Kidney epithelial cell (primary cell): ENCODE data around the gene SCG5. TPM values are rescaled to one million over a fixed set of nuclear protein-coding genes. Genes with fewer than 3 reads are reported as not detected.

Source experiments
- DNase-seq: peaks from one replicate; pipeline ENCODE4 v3.0.0-alpha.2; 2010; ENCODE audit warnings: low read depth
- H3K27me3 ChIP-seq: 2 replicates; pipeline ENCODE4 v1.6.0; 2011; ENCODE audit warnings: low read length; ENCODE audit not compliant: control insufficient read depth, insufficient read depth
- H3K36me3 ChIP-seq: 2 replicates; pipeline ENCODE4 v1.5.1; 2011; ENCODE audit warnings: low read length; ENCODE audit not compliant: control insufficient read depth, insufficient read depth
- H3K4me3 ChIP-seq: 2 replicates; pipeline ENCODE4 v1.5.1; 2011; ENCODE audit warnings: low read depth, mild to moderate bottlenecking, control low read depth, low read length
- total RNA-seq: library from RNA; depleted of rRNA; stranded (reverse); fragments of >200 nt; gene quantifications from 2 replicates; pipeline ENCODE4 v1.2.3, GENCODE V29; 2015
- TF ChIP-seq, protein P1 (sequence below): IDR thresholded peaks from 2 replicates; pipeline ENCODE4 v1.5.1; 2011; ENCODE audit warnings: mild to moderate bottlenecking, moderate library complexity, low read length, control low read depth, inconsistent platforms; ENCODE audit not compliant: insufficient read depth, poor library complexity, severe bottlenecking

Gene SCG5
- total RNA-seq, 1 donor from 2014 or later = 42.5 TPM

DNA sequence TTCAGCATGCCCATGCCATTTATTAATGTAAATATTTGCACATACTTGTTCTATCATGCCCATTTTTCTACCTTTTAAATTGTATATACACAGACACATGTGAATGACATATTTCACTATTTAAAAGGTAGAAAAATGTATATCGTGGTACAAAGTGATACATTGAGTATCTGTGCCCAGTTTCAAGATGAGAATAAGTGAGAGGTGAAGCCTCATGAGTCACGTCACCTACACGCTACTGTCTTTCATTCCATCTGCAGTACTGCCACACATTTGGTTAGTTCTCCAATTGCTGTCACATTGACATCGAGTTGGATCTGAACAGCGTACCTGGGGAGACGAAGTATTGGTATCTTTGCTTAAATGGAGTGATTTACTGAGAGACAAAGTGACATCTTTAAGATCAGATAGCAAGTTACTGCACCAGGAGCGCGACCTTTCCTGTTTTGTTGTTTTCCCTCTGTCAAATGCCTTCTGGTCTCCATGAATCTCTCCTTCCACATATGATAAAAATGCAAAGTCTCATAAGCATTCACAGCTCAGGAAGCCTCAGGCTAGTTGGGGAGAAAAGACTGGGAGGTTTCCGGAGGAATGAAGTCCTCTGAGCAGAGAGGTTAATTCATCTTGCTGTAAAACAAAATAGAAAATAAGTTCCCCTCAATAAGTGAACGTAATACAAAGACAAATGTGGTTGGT is 88.3 kb downstream of the SCG5 start:
- TF ChIP-seq, protein P1, sequence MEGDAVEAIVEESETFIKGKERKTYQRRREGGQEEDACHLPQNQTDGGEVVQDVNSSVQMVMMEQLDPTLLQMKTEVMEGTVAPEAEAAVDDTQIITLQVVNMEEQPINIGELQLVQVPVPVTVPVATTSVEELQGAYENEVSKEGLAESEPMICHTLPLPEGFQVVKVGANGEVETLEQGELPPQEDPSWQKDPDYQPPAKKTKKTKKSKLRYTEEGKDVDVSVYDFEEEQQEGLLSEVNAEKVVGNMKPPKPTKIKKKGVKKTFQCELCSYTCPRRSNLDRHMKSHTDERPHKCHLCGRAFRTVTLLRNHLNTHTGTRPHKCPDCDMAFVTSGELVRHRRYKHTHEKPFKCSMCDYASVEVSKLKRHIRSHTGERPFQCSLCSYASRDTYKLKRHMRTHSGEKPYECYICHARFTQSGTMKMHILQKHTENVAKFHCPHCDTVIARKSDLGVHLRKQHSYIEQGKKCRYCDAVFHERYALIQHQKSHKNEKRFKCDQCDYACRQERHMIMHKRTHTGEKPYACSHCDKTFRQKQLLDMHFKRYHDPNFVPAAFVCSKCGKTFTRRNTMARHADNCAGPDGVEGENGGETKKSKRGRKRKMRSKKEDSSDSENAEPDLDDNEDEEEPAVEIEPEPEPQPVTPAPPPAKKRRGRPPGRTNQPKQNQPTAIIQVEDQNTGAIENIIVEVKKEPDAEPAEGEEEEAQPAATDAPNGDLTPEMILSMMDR = no peak
- no peak for DNase-seq
- no peaks in the 10 kb centered on the region for H3K36me3 ChIP-seq
- no peak overlapping the region for H3K4me3 ChIP-seq
- H3K27me3 ChIP-seq = no peaks in the 10 kb centered on the region

DNA sequence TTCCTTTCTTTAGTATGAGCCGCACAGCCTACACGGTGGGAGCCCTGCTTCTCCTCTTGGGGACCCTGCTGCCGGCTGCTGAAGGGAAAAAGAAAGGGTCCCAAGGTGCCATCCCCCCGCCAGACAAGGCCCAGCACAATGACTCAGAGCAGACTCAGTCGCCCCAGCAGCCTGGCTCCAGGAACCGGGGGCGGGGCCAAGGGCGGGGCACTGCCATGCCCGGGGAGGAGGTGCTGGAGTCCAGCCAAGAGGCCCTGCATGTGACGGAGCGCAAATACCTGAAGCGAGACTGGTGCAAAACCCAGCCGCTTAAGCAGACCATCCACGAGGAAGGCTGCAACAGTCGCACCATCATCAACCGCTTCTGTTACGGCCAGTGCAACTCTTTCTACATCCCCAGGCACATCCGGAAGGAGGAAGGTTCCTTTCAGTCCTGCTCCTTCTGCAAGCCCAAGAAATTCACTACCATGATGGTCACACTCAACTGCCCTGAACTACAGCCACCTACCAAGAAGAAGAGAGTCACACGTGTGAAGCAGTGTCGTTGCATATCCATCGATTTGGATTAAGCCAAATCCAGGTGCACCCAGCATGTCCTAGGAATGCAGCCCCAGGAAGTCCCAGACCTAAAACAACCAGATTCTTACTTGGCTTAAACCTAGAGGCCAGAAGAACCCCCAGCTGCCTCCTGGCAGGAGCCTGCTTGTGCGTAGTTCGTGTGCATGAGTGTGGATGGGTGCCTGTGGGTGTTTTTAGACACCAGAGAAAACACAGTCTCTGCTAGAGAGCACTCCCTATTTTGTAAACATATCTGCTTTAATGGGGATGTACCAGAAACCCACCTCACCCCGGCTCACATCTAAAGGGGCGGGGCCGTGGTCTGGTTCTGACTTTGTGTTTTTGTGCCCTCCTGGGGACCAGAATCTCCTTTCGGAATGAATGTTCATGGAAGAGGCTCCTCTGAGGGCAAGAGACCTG is 89.5 kb downstream of the SCG5 start:
- TF ChIP-seq, protein P1 = no peak
- peak; percentile 61 for DNase-seq
- Histone ChIP-seq H3K4me3 (no peak overlapping the region), H3K36me3 (no peaks in the 10 kb centered on the region), H3K27me3 (no peaks in the 10 kb centered on the region)

DNA sequence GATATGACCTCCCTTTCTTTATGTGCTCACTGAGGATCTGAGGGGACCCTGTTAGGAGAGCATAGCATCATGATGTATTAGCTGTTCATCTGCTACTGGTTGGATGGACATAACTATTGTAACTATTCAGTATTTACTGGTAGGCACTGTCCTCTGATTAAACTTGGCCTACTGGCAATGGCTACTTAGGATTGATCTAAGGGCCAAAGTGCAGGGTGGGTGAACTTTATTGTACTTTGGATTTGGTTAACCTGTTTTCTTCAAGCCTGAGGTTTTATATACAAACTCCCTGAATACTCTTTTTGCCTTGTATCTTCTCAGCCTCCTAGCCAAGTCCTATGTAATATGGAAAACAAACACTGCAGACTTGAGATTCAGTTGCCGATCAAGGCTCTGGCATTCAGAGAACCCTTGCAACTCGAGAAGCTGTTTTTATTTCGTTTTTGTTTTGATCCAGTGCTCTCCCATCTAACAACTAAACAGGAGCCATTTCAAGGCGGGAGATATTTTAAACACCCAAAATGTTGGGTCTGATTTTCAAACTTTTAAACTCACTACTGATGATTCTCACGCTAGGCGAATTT is 91.2 kb downstream of the SCG5 start:
- H3K36me3 ChIP-seq = no peaks in the 10 kb centered on the region
- H3K4me3 ChIP-seq = no peak overlapping the region
- H3K27me3 ChIP-seq = no peaks in the 10 kb centered on the region
- TF ChIP-seq, protein P1 = no peak
- DNase-seq = no peak

DNA sequence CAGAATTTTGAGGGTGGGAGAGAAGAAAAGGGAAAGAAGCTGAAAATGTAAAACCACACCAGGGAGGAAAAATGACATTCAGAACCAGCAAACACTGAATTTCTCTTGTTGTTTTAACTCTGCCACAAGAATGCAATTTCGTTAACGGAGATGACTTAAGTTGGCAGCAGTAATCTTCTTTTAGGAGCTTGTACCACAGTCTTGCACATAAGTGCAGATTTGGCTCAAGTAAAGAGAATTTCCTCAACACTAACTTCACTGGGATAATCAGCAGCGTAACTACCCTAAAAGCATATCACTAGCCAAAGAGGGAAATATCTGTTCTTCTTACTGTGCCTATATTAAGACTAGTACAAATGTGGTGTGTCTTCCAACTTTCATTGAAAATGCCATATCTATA is 91.8 kb downstream of the SCG5 start:
- H3K27me3 ChIP-seq = no peaks in the 10 kb centered on the region
- TF ChIP-seq, protein P1 = no peak
- no peak overlapping the region for H3K4me3 ChIP-seq
- no peak for DNase-seq
- H3K36me3 ChIP-seq = no peaks in the 10 kb centered on the region

DNA sequence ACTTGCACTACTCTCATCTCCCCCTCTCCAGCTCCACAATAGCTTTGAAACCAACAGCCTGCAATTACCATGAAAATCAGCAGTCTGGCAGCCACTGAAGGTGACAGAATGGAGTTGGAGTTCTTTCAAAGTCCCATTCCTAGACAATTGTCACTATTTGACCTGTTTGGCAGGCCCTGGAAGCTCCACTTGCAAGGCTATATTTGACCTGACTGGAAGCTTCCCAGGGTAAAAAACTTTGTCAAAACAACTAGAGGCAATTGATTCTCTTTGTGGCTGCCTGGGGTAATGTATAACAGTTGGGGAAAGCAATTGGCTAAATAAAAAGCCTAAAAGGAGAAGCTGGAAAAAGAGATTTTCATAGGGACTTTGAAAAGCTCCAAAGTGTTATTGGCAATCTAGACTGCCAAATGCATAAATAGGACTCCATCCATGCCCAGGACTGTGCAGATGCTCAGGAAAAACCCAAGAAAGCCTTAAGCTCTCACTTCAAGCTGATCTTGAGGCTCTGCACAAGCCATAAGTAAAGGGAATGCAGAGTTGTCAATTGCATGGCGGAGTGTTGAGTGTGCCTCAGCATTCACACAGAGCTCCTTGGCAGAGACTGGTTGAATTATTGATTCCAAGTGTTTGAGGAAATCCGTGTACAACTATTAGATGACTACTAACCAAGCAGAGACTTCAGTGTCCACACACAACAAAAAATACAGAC is 94.6 kb downstream of the SCG5 start:
- TF ChIP-seq, protein P1 = no peak
- Histone ChIP-seq H3K36me3 (no peaks in the 10 kb centered on the region), H3K27me3 (no peaks in the 10 kb centered on the region), H3K4me3 (no peak overlapping the region)
- no peak for DNase-seq
